Regular cardiac myocyte (primary cell): ENCODE results near the gene TBX19. TPM values are rescaled to one million over a fixed set of nuclear protein-coding genes. Genes with fewer than 3 reads are reported as not detected.

Experiments
- total RNA-seq: library from RNA; depleted of rRNA; stranded (reverse); fragments of >200 nt; gene quantifications from 2 replicates; pipeline ENCODE4 v1.2.3, GENCODE V29; 2014

Gene TBX19
- 0.58 and 1.1 TPM in 2 replicates for total RNA-seq

DNA sequence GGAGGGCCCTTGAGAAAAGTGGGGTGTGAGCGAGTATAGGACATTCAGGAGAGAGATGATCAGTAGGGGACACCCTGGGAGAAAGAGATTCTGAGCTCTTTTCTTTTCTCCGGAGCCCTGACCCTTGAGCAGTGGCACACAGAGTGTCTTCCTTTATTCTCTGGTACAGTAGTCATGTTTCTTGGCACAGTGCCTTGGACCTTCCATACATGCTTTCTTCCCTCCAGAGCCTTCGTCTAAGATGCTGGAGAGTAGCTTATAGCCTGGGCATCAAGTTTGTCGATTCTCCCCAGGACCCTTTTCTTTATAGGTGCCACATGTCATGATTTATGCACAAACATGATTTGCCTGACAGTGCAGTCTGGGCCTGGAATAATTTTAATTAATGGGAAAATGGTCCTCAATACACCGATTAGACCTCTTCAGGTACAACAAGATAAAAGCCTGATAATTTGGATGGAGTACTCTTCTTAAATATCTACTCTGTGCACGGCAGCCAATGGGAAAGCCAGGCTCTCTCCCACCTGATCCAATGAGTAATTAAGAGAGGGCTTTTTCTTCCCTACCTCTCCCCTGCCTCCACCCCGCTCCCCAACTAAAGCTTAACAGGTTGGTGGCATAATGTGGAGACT, at the start of gene TBX19:
TSS of gene TBX19 (plus strand) at position 582 of the 632 bp plus-strand sequence. CDS start 214 bp downstream, outside the sequence.

Other genes starting within 250 kb of the TBX19 start
- 7.9 and 11.7 TPM in 2 replicates for gene GPR161, start 143.9 kb upstream of the TBX19 start, total RNA-seq
- gene TIPRL, start 101.9 kb upstream of the TBX19 start, total RNA-seq: 37.0 and 38.3 TPM in 2 replicates
- 31.0 and 33.9 TPM in 2 replicates for gene SFT2D2, start 54.9 kb upstream of the TBX19 start, total RNA-seq